Measurements from ENCODE around the gene FMNL2. TPM values are rescaled to one million over a fixed set of nuclear protein-coding genes. Genes with fewer than 3 reads are reported as not detected.

Gene FMNL2
- total RNA-seq, 5 donors from 2014 or later (not counting 1 experiment from before 2014, with no cell fraction given), result 0.63 to 0.96 (median 0.75) TPM

- Histone ChIP-seq H3K9me3 (no peaks in the 10 kb centered on the region), H3K27ac (ENCODE audit: low read length) (no peak overlapping the region), H3K4me1 (ENCODE audit: control insufficient read depth in 1 of 2, extremely low read depth in 1 of 2, insufficient read depth in 2 of 2, low read length in 2 of 2) (no peaks in the 10 kb centered on the region), H3K36me3 (ENCODE audit: control insufficient read depth in 2 of 2, extremely low read depth in 1 of 2, insufficient read depth in 1 of 2, low read length in 1 of 2) (no peaks in the 10 kb centered on the region), H3K4me3 (ENCODE audit: control insufficient read depth in 1 of 2, extremely low read depth in 1 of 2, low read length in 1 of 2) (no peak overlapping the region), H3K27me3 (replicated peaks in 1 of 2; ENCODE audit: control insufficient read depth in 2 of 2, extremely low read depth in 1 of 2, insufficient read depth in 2 of 2, low read length in 1 of 2) (no peaks in the 10 kb centered on the region)
- ChIA-PET POLR2A (no interaction called here), CTCF (no interaction called here)
- 36% methylated on average over 2 of the region's 6 CpGs for WGBS (ENCODE audit: insufficient coverage)
- H3K4me1 Mint-ChIP-seq, result no peaks in the 10 kb centered on the region
- ATAC-seq (replicated peaks in 1 of 4) (no peak), DNase-seq (no peak)
- H3K27ac Mint-ChIP-seq, result no peak overlapping the region
- H3K27me3 Mint-ChIP-seq, result peaks cover 13% of the 10 kb centered on the region in 2 donors
- no peaks in the 10 kb centered on the region for H3K36me3 Mint-ChIP-seq
- H3K4me3 Mint-ChIP-seq, result no peak overlapping the region
- H3K9me3 Mint-ChIP-seq, result no peaks in the 10 kb centered on the region
Observed at GRCh38 chr2:152490686-152491455, 155.9 kb downstream of the FMNL2 start.

- Mint-ChIP-seq H3K27ac (no peak overlapping the region), H3K36me3 (no peaks in the 10 kb centered on the region), H3K9me3 (no peaks in the 10 kb centered on the region), H3K4me3 (no peak overlapping the region), H3K27me3 (peaks cover 13% of the 10 kb centered on the region in 2 donors), H3K4me1 (no peaks in the 10 kb centered on the region)
- ChIA-PET CTCF (no interaction called here), POLR2A (no interaction called here)
- no peaks in the 10 kb centered on the region for H3K36me3 ChIP-seq (ENCODE audit: control insufficient read depth in 2 of 2, extremely low read depth in 1 of 2, insufficient read depth in 1 of 2, low read length in 1 of 2)
- WGBS (ENCODE audit: insufficient coverage), result no CpG with 5 or more reads among the region's 5 CpGs
- H3K9me3 ChIP-seq, result no peaks in the 10 kb centered on the region
- H3K27ac ChIP-seq (ENCODE audit: low read length), result no peak overlapping the region
- H3K27me3 ChIP-seq (replicated peaks in 1 of 2; ENCODE audit: control insufficient read depth in 2 of 2, extremely low read depth in 1 of 2, insufficient read depth in 2 of 2, low read length in 1 of 2), result no peaks in the 10 kb centered on the region
- H3K4me1 ChIP-seq (ENCODE audit: control insufficient read depth in 1 of 2, extremely low read depth in 1 of 2, insufficient read depth in 2 of 2, low read length in 2 of 2), result no peaks in the 10 kb centered on the region
- H3K4me3 ChIP-seq (ENCODE audit: control insufficient read depth in 1 of 2, extremely low read depth in 1 of 2, low read length in 1 of 2), result no peak overlapping the region
- ATAC-seq (replicated peaks in 1 of 4) (no peak), DNase-seq (no peak)
Observed at GRCh38 chr2:152492131-152492530, 157.2 kb downstream of the FMNL2 start.

GRCh38 chr2:152492911-152493310 is 157.9 kb downstream of the FMNL2 start:
- no CpG with 5 or more reads among the region's 2 CpGs for WGBS (ENCODE audit: insufficient coverage)
- Mint-ChIP-seq H3K27ac (no peak overlapping the region), H3K9me3 (no peaks in the 10 kb centered on the region), H3K36me3 (no peaks in the 10 kb centered on the region), H3K4me1 (no peaks in the 10 kb centered on the region), H3K27me3 (peaks cover 13 to 14% of the 10 kb centered on the region in 2 donors), H3K4me3 (no peak overlapping the region)
- no peaks in the 10 kb centered on the region for H3K27me3 ChIP-seq (replicated peaks in 1 of 2; ENCODE audit: control insufficient read depth in 2 of 2, extremely low read depth in 1 of 2, insufficient read depth in 2 of 2, low read length in 1 of 2)
- H3K9me3 ChIP-seq, result no peaks in the 10 kb centered on the region
- no peaks in the 10 kb centered on the region for H3K4me1 ChIP-seq (ENCODE audit: control insufficient read depth in 1 of 2, extremely low read depth in 1 of 2, insufficient read depth in 2 of 2, low read length in 2 of 2)
- POLR2A ChIA-PET, result interaction anchor here in 1 of 2 donors (0.6 kb wide), 1 partner anchor 21 kb away, joined by 3 read pairs; no protein-coding TSS in a partner anchor
- CTCF ChIA-PET, result interaction anchor here in 1 of 2 donors (0.7 kb wide), 1 partner anchor 1092 kb away, joined by 3 read pairs; no protein-coding TSS in a partner anchor
- H3K36me3 ChIP-seq (ENCODE audit: control insufficient read depth in 2 of 2, extremely low read depth in 1 of 2, insufficient read depth in 1 of 2, low read length in 1 of 2), result no peaks in the 10 kb centered on the region
- DNase-seq (no peak), ATAC-seq (replicated peaks in 1 of 4) (no peak)
- no peak overlapping the region for H3K4me3 ChIP-seq (ENCODE audit: control insufficient read depth in 1 of 2, extremely low read depth in 1 of 2, low read length in 1 of 2)
- H3K27ac ChIP-seq (ENCODE audit: low read length), result no peak overlapping the region

GRCh38 chr2:152493417-152493816 is 158.4 kb downstream of the FMNL2 start:
- WGBS (ENCODE audit: insufficient coverage), result 50% methylated on average over 1 of the region's 2 CpGs
- Histone ChIP-seq H3K9me3 (no peaks in the 10 kb centered on the region), H3K36me3 (ENCODE audit: control insufficient read depth in 2 of 2, extremely low read depth in 1 of 2, insufficient read depth in 1 of 2, low read length in 1 of 2) (no peaks in the 10 kb centered on the region), H3K27ac (ENCODE audit: low read length) (no peak overlapping the region), H3K4me3 (ENCODE audit: control insufficient read depth in 1 of 2, extremely low read depth in 1 of 2, low read length in 1 of 2) (no peak overlapping the region), H3K27me3 (replicated peaks in 1 of 2; ENCODE audit: control insufficient read depth in 2 of 2, extremely low read depth in 1 of 2, insufficient read depth in 2 of 2, low read length in 1 of 2) (no peaks in the 10 kb centered on the region), H3K4me1 (ENCODE audit: control insufficient read depth in 1 of 2, extremely low read depth in 1 of 2, insufficient read depth in 2 of 2, low read length in 2 of 2) (no peaks in the 10 kb centered on the region)
- no peak for DNase-seq
- ATAC-seq (replicated peaks in 1 of 4), result no peak
- CTCF ChIA-PET, result interaction anchor here in 1 of 2 donors (0.7 kb wide), 1 partner anchor 1092 kb away, joined by 3 read pairs; no protein-coding TSS in a partner anchor
- Mint-ChIP-seq H3K9me3 (no peaks in the 10 kb centered on the region), H3K4me1 (no peaks in the 10 kb centered on the region), H3K27ac (no peak overlapping the region), H3K4me3 (no peak overlapping the region), H3K27me3 (peaks cover 13 to 16% of the 10 kb centered on the region in 2 donors), H3K36me3 (no peaks in the 10 kb centered on the region)
- POLR2A ChIA-PET, result no interaction called here

- peaks cover 14 to 15% of the 10 kb centered on the region in 2 donors for H3K27me3 Mint-ChIP-seq
- ChIA-PET POLR2A (no interaction called here), CTCF (no interaction called here)
- no peak for ATAC-seq (replicated peaks in 1 of 4)
- Histone ChIP-seq H3K4me1 (ENCODE audit: control insufficient read depth in 1 of 2, extremely low read depth in 1 of 2, insufficient read depth in 2 of 2, low read length in 2 of 2) (no peaks in the 10 kb centered on the region), H3K9me3 (no peaks in the 10 kb centered on the region), H3K27ac (ENCODE audit: low read length) (no peak overlapping the region), H3K4me3 (ENCODE audit: control insufficient read depth in 1 of 2, extremely low read depth in 1 of 2, low read length in 1 of 2) (no peak overlapping the region), H3K27me3 (replicated peaks in 1 of 2; ENCODE audit: control insufficient read depth in 2 of 2, extremely low read depth in 1 of 2, insufficient read depth in 2 of 2, low read length in 1 of 2) (no peaks in the 10 kb centered on the region), H3K36me3 (ENCODE audit: control insufficient read depth in 2 of 2, extremely low read depth in 1 of 2, insufficient read depth in 1 of 2, low read length in 1 of 2) (no peaks in the 10 kb centered on the region)
- 67% methylated on average over 2 of the region's 2 CpGs for WGBS (ENCODE audit: insufficient coverage)
- no peak overlapping the region for H3K27ac Mint-ChIP-seq
- H3K36me3 Mint-ChIP-seq, result no peaks in the 10 kb centered on the region
- no peak overlapping the region for H3K4me3 Mint-ChIP-seq
- H3K9me3 Mint-ChIP-seq, result no peaks in the 10 kb centered on the region
- no peak for DNase-seq
- H3K4me1 Mint-ChIP-seq, result no peaks in the 10 kb centered on the region
Observed at GRCh38 chr2:152493945-152494528, 159.1 kb downstream of the FMNL2 start.

- H3K9me3 ChIP-seq, result no peaks in the 10 kb centered on the region
- H3K36me3 ChIP-seq (ENCODE audit: control insufficient read depth in 2 of 2, extremely low read depth in 1 of 2, insufficient read depth in 1 of 2, low read length in 1 of 2), result no peaks in the 10 kb centered on the region
- CTCF ChIA-PET, result no interaction called here
- no peaks in the 10 kb centered on the region for H3K9me3 Mint-ChIP-seq
- H3K4me3 ChIP-seq (ENCODE audit: control insufficient read depth in 1 of 2, extremely low read depth in 1 of 2, low read length in 1 of 2), result no peak overlapping the region
- no peak for DNase-seq
- no peaks in the 10 kb centered on the region for H3K4me1 ChIP-seq (ENCODE audit: control insufficient read depth in 1 of 2, extremely low read depth in 1 of 2, insufficient read depth in 2 of 2, low read length in 2 of 2)
- H3K27me3 ChIP-seq (replicated peaks in 1 of 2; ENCODE audit: control insufficient read depth in 2 of 2, extremely low read depth in 1 of 2, insufficient read depth in 2 of 2, low read length in 1 of 2), result peaks cover 0 to 2% of the 10 kb centered on the region in 2 experiments
- no peak for ATAC-seq (replicated peaks in 1 of 4)
- no peak overlapping the region for H3K4me3 Mint-ChIP-seq
- WGBS (ENCODE audit: insufficient coverage), result no CpG with 5 or more reads among the region's 3 CpGs
- POLR2A ChIA-PET, result no interaction called here
- no peaks in the 10 kb centered on the region for H3K36me3 Mint-ChIP-seq
- no peak overlapping the region for H3K27ac Mint-ChIP-seq
- no peak overlapping the region for H3K27ac ChIP-seq (ENCODE audit: low read length)
- H3K27me3 Mint-ChIP-seq, result peaks cover 11 to 15% of the 10 kb centered on the region in 2 donors
- H3K4me1 Mint-ChIP-seq, result no peaks in the 10 kb centered on the region
Observed at GRCh38 chr2:152496371-152496770, 161.4 kb downstream of the FMNL2 start.
